Ishikawa (cell line): ENCODE results near the gene COX4I1.

Experiments
- CEBPB ChIP-seq: IDR thresholded peaks from 2 replicates; pipeline ENCODE4 v1.6.1; 2012
- CREB1 ChIP-seq: IDR thresholded peaks from 2 replicates; pipeline ENCODE4 v1.6.1; 2012; ENCODE audit warnings: low read depth
- EGR1 ChIP-seq: IDR thresholded peaks from 2 replicates; pipeline ENCODE4 v1.6.1; 2012
- EP300 ChIP-seq: IDR thresholded peaks from 2 replicates; pipeline ENCODE4 v1.6.1; 2012; ENCODE audit warnings: borderline replicate concordance
- FOXM1 ChIP-seq: IDR thresholded peaks from 2 replicates; pipeline ENCODE4 v1.6.1; 2012; ENCODE audit warnings: low read depth, borderline replicate concordance
- NFIC ChIP-seq: IDR thresholded peaks from 2 replicates; pipeline ENCODE4 v1.6.1; 2012
- RAD21 ChIP-seq: IDR thresholded peaks from 2 replicates; pipeline ENCODE4 v1.6.1; 2012; ENCODE audit warnings: low read depth
- TAF1 ChIP-seq: IDR thresholded peaks from 2 replicates; pipeline ENCODE4 v1.6.1; 2012; ENCODE audit warnings: low read depth, mild to moderate bottlenecking
- TCF12 ChIP-seq: IDR thresholded peaks from 2 replicates; pipeline ENCODE4 v1.6.1; 2012; ENCODE audit warnings: low read depth
- TEAD4 ChIP-seq: IDR thresholded peaks from 2 replicates; pipeline ENCODE4 v1.6.1; 2012
- YY1 ChIP-seq: IDR thresholded peaks from 2 replicates; pipeline ENCODE4 v1.6.1; 2012; ENCODE audit warnings: low read depth
- ZBTB7A ChIP-seq: IDR thresholded peaks from 2 replicates; pipeline ENCODE4 v1.6.1; 2012; ENCODE audit warnings: low read depth
- TF ChIP-seq, protein P1 (sequence below): IDR thresholded peaks from 2 replicates; pipeline ENCODE4 v1.6.1; 2012
- TF ChIP-seq, protein P2 (sequence below): IDR thresholded peaks from 2 replicates; pipeline ENCODE4 v1.6.1; 2012; ENCODE audit warnings: low read depth, mild to moderate bottlenecking
- TF ChIP-seq, protein P3 (sequence below): IDR thresholded peaks from 2 replicates; pipeline ENCODE4 v1.6.1; 2012

COX4I1 gene

DNA sequence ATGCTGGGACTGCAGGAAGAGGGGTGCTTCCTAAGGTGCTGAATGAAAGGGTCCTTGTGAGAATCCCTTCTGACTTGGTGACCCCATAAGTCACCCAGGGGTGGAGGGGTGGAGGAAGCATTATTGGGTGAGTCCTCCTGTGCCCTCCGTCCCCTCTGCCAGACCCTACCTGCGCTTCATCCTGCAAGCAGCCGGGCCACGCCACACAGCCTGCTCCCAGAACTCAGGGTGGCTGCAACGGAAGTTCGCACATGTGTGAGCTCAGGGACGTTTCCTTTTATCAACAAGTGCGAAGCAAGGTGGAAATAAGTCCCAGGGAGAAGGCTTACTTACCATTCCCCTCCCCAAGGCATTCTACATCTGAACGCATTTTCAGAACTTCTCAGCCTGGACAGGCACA, 40.9 kb downstream of the COX4I1 start:
- TF ChIP-seq YY1, result no peak

DNA sequence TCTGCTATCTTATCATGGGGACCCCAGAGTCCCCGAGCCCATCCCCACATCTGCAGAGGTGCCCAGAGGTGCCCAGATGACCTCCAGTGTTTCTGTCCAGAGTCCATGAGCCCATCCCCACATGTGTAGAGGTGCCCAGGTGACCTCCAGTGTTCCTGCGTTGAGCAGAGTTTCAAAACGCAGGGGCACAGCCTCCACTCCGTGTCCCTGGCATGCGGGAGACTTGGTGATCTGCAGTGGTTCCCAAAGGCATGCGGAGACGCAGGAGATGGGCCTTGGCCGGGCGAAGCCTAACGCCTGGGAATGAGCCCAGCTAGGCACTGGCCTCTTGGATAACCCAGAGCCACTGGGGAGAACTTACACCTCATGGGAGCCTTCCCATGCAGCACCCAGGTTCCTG, 41.3 kb downstream of the COX4I1 start:
- TF ChIP-seq ZBTB7A (no peak), TAF1 (no peak), RAD21 (no peak), CEBPB (no peak), TCF12 (no peak), CREB1 (no peak), YY1 (no peak), NFIC (no peak), EP300 (no peak), EGR1 (no peak), FOXM1 (no peak), TEAD4 (no peak)
- TF ChIP-seq, protein P1, sequence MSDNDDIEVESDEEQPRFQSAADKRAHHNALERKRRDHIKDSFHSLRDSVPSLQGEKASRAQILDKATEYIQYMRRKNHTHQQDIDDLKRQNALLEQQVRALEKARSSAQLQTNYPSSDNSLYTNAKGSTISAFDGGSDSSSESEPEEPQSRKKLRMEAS, result no peak
- TF ChIP-seq, protein P2, sequence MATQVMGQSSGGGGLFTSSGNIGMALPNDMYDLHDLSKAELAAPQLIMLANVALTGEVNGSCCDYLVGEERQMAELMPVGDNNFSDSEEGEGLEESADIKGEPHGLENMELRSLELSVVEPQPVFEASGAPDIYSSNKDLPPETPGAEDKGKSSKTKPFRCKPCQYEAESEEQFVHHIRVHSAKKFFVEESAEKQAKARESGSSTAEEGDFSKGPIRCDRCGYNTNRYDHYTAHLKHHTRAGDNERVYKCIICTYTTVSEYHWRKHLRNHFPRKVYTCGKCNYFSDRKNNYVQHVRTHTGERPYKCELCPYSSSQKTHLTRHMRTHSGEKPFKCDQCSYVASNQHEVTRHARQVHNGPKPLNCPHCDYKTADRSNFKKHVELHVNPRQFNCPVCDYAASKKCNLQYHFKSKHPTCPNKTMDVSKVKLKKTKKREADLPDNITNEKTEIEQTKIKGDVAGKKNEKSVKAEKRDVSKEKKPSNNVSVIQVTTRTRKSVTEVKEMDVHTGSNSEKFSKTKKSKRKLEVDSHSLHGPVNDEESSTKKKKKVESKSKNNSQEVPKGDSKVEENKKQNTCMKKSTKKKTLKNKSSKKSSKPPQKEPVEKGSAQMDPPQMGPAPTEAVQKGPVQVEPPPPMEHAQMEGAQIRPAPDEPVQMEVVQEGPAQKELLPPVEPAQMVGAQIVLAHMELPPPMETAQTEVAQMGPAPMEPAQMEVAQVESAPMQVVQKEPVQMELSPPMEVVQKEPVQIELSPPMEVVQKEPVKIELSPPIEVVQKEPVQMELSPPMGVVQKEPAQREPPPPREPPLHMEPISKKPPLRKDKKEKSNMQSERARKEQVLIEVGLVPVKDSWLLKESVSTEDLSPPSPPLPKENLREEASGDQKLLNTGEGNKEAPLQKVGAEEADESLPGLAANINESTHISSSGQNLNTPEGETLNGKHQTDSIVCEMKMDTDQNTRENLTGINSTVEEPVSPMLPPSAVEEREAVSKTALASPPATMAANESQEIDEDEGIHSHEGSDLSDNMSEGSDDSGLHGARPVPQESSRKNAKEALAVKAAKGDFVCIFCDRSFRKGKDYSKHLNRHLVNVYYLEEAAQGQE, result no peak
- TF ChIP-seq, protein P3, sequence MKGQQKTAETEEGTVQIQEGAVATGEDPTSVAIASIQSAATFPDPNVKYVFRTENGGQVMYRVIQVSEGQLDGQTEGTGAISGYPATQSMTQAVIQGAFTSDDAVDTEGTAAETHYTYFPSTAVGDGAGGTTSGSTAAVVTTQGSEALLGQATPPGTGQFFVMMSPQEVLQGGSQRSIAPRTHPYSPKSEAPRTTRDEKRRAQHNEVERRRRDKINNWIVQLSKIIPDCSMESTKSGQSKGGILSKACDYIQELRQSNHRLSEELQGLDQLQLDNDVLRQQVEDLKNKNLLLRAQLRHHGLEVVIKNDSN, result no peak

DNA sequence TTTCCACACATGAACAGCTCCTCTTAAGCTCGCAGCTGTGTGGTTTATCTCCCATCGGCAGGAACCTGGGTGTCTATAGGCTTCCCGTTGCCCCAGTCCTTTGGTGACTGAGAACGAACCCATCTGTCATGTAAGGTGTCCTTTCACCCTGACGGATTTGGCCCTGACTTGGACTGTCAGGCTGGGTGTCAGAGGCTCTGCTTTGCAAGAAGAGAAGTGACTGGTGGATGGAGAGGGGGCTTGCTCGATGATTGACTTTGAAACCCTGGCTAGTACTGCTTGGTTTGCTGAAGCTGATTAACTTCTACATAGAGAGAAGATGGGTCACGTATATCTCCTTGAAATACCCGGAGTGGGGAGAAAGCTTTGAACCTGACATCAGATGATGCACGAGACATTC, 42.9 kb downstream of the COX4I1 start:
- TF ChIP-seq ZBTB7A, result no peak
- no peak for TF ChIP-seq CEBPB
- TF ChIP-seq, protein P1, result no peak
- TF ChIP-seq, protein P2, result no peak
- no peak for TF ChIP-seq EP300
- TF ChIP-seq, protein P3, result no peak
- no peak for TF ChIP-seq RAD21
- no peak for TF ChIP-seq EGR1
- no peak for TF ChIP-seq YY1
- no peak for TF ChIP-seq FOXM1
- TF ChIP-seq CREB1, result no peak
- no peak for TF ChIP-seq NFIC
- no peak for TF ChIP-seq TAF1
- no peak for TF ChIP-seq TCF12
- no peak for TF ChIP-seq TEAD4

DNA sequence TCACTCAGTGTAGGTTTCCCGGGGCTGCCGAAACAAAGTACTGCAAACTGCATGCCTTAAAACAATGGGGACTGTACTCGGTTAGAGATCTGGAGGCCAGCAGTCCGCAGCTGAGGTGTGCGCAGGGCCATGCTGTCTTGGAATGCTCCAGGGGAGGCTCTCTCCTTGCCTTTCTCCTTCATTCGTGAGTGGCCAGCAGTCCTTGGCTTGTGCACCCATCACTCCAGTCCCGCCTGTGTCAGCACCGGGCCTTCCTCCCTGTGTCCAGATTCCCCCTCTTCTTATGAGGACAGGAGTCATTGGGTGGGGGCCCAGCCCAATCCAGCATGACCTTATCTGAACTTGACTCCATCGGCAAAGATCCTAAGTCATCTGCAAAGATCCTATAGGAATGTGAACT, 43.4 kb downstream of the COX4I1 start:
- TF ChIP-seq TAF1 (no peak), YY1 (no peak), EP300 (no peak), TEAD4 (no peak), EGR1 (no peak), TCF12 (no peak), RAD21 (no peak), ZBTB7A (no peak), CEBPB (no peak), CREB1 (no peak)
- TF ChIP-seq, protein P2, result no peak
- TF ChIP-seq, protein P1, result no peak
